ENCODE results near the gene TMEM179. TPM values are rescaled to one million over a fixed set of nuclear protein-coding genes. Genes with fewer than 3 reads are reported as not detected.
A peak's percentile ranks its signal among the peaks of the same experiment; 100 is the strongest.
"Not testable (repeated sequence)": the region's sequence is repeated elsewhere in the genome, so short reads cannot be mapped to it uniquely, and the experiment has no call there.

Gene TMEM179
- polyA plus RNA-seq (2013, experiment 1 of 2) = 0.92 TPM
- polyA plus RNA-seq (2013, experiment 2 of 2) = 0.20 TPM

DNA sequence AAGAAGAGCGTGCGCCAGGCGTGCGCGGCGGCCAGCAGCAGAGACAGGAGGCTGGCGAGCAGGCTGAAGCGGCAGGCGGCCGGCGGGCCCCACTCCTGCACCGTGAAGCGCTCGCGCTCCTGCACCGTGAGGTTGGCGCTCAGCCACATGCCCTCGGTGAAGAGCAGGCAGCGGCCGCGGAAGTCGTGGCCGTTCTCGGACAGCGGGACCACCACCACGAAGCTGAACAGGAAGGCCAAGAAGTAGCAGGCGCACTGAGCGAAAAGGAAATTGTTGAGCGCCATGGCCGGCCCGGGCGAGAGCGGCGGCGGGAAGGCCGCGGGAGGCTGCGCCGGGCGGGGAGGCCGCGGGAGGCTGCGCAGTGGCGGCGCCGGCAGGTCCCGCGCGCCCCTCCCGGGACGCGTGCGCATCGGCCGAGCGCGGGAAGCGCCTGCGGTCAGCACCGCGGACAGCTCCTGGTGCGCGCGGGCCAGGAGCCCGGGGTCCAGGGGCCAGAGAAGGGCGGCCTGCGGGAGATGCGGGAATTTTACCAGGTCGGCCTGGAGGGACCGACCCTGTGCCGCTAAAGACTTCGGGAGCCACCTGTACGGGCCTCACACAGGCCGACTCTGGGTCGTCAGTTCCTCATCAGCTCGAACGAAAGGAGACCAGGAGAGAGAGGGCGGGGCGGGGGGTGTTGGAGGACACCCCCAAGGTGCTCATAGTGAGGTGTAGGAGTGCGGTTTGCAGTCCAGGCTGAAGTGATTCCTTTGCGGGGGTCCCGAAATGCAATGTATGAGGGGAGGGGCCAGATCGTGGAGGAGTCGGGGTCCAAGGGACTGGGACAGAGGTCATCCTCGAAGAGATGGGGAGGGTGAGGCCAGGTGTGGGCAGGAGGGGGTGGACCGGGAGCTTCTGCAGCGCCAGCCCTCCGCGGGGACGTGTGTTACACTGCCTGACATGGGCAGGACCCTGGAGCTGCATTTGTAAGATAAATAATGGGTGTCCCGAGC lies at the start of gene TMEM179:
Gene TMEM179, minus strand, starts transcription at position 315 of the 992 bp plus-strand sequence. Its CDS starts 31 bp downstream, at position 284.
- 7 to 8% methylated on average over 77 to 87 of the region's 91 CpGs for WGBS, 2 experiments (ENCODE audit: insufficient coverage in 2 of 2)
- Histone ChIP-seq H3K4me1 (ENCODE audit: control insufficient read depth, insufficient read depth, low read length, poor library complexity, severe bottlenecking) (peaks cover 3% of the 10 kb centered on the region), H3K4me3 (ENCODE audit: extremely low read depth, insufficient read depth, low read length, poor library complexity, severe bottlenecking) (peak within 1 kb of the TSS; percentile 22), H3K36me3 (ENCODE audit: control insufficient read depth, insufficient read depth, low read length) (no peaks in the 10 kb centered on the region), H3K27ac (ENCODE audit: low read depth, low read length, severe bottlenecking) (no peak within 1 kb of the TSS), H3K9me3 (ENCODE audit: control insufficient read depth, low read length) (no peaks in the 10 kb centered on the region)

DNA sequence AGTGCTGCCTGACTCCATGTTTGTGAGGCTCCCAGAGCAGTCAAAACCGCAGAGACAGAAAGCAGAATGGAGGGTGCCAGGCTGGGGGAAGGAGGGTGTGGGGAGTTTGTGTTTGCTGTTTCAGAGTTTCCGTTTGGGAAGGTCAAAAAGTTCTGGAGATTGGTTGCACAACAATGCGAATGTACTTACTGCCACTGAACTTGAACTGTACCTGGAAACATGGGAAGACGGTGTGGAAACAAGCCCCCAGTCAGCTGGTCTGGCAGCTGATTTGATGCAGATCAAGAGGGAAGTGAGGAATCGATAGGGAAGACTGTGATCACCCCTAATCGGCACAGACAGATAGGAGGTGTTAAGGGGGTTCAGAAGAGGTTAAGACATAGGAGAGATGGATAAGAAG lies 49.5 kb upstream of the TMEM179 start:
- 92 to 96% methylated on average over 6 of the region's 6 CpGs for WGBS, 2 experiments (ENCODE audit: insufficient coverage in 2 of 2)
- Histone ChIP-seq H3K36me3 (ENCODE audit: control insufficient read depth, insufficient read depth, low read length) (no peaks in the 10 kb centered on the region), H3K4me3 (ENCODE audit: extremely low read depth, insufficient read depth, low read length, poor library complexity, severe bottlenecking) (no peak overlapping the region), H3K9me3 (ENCODE audit: control insufficient read depth, low read length) (peaks cover 20% of the 10 kb centered on the region), H3K4me1 (ENCODE audit: control insufficient read depth, insufficient read depth, low read length, poor library complexity, severe bottlenecking) (no peaks in the 10 kb centered on the region), H3K27ac (ENCODE audit: low read depth, low read length, severe bottlenecking) (no peak overlapping the region)

DNA sequence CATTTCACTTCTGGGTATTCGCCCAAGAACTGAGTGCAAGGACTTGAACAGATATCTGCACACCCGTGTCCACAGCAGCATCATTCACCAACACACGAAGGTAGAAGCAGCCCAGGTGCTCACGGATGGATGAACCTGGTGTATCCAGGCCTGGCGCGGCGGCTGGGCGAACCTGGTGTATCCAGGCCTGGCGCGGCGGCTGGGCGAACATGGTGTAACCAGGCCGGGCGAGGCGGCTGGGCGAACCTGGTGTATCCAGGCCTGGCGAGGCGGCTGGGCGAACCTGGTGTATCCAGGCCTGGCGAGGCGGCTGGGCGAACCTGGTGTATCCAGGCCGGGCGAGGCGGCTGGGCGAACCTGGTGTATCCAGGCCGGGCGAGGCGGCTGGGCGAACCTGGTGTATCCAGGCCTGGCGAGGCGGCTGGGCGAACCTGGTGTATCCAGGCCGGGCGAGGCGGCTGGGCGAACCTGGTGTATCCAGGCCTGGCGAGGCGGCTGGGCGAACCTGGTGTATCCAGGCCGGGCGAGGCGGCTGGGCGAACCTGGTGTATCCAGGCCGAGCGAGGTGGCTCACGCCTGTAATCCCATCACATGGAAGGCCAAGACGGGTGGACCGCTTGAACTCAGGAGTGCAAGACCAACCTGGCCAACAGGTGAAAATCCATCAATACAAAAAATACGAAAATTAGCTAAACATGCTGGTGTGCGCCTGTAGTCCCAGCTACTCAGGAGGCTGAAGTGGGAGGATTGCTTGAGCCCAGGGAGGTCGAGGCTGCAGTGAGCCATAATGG lies 48.8 kb upstream of the TMEM179 start:
- H3K27ac ChIP-seq (ENCODE audit: low read depth, low read length, severe bottlenecking); H3K4me3 ChIP-seq (ENCODE audit: extremely low read depth, insufficient read depth, low read length, poor library complexity, severe bottlenecking); H3K36me3 ChIP-seq (ENCODE audit: control insufficient read depth, insufficient read depth, low read length); H3K4me1 ChIP-seq (ENCODE audit: control insufficient read depth, insufficient read depth, low read length, poor library complexity, severe bottlenecking): not testable (repeated sequence)
- peaks cover 20% of the 10 kb centered on the region for H3K9me3 ChIP-seq (ENCODE audit: control insufficient read depth, low read length)
- WGBS, 2 experiments (ENCODE audit: insufficient coverage in 2 of 2) = 95 to 96% methylated on average over 5 to 40 of the region's 52 CpGs

DNA sequence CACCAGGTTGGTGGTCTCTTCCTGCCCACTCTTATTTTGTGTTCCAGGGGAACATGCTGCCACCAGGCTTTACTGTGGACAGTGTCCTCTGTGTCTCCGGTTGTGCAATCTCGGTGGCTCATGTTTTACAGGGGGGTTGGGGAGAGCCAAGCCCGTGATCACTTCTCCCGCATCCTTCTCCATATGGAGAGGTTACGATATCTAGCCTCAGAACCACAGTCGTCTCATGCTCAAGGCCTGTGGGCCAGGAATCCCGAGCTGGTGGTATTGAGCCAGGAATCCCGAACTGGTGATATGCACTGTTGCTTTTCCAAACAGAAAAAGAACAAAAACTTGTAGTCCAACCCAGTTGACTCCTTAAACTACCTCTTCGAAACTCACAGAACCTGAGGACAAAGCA lies 47.8 kb upstream of the TMEM179 start:
- Histone ChIP-seq H3K36me3 (ENCODE audit: control insufficient read depth, insufficient read depth, low read length) (no peaks in the 10 kb centered on the region), H3K27ac (ENCODE audit: low read depth, low read length, severe bottlenecking) (no peak overlapping the region), H3K9me3 (ENCODE audit: control insufficient read depth, low read length) (peaks cover 20% of the 10 kb centered on the region), H3K4me1 (ENCODE audit: control insufficient read depth, insufficient read depth, low read length, poor library complexity, severe bottlenecking) (no peaks in the 10 kb centered on the region), H3K4me3 (ENCODE audit: extremely low read depth, insufficient read depth, low read length, poor library complexity, severe bottlenecking) (no peak overlapping the region)
- 88 to 95% methylated on average over 6 to 8 of the region's 9 CpGs for WGBS, 2 experiments (ENCODE audit: insufficient coverage in 2 of 2)

DNA sequence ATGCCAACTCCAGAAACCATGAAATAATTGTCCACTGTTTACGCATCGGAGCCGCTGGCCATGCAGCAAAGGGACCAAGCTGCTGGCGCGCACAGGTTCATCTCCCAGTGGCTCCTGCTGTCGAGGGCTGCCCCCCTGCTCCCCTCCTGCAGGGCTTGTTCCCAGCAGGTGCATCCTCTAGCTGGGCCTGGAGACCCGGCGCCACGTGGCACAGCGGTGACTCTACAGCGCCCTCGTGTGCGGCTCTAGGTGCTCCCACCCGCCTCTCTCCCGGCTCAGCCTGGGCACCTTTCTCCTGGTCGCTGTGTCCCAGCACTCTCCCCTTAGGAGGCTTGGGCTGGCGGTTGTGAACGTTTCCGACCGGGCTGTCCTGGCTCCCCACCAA lies 47.3 kb upstream of the TMEM179 start:
- Histone ChIP-seq H3K27ac (ENCODE audit: low read depth, low read length, severe bottlenecking) (no peak overlapping the region), H3K36me3 (ENCODE audit: control insufficient read depth, insufficient read depth, low read length) (no peaks in the 10 kb centered on the region), H3K4me3 (ENCODE audit: extremely low read depth, insufficient read depth, low read length, poor library complexity, severe bottlenecking) (no peak overlapping the region), H3K9me3 (ENCODE audit: control insufficient read depth, low read length) (peaks cover 20% of the 10 kb centered on the region), H3K4me1 (ENCODE audit: control insufficient read depth, insufficient read depth, low read length, poor library complexity, severe bottlenecking) (no peaks in the 10 kb centered on the region)
- WGBS, 2 experiments (ENCODE audit: insufficient coverage in 2 of 2) = 90 to 91% methylated on average over 19 to 20 of the region's 20 CpGs

DNA sequence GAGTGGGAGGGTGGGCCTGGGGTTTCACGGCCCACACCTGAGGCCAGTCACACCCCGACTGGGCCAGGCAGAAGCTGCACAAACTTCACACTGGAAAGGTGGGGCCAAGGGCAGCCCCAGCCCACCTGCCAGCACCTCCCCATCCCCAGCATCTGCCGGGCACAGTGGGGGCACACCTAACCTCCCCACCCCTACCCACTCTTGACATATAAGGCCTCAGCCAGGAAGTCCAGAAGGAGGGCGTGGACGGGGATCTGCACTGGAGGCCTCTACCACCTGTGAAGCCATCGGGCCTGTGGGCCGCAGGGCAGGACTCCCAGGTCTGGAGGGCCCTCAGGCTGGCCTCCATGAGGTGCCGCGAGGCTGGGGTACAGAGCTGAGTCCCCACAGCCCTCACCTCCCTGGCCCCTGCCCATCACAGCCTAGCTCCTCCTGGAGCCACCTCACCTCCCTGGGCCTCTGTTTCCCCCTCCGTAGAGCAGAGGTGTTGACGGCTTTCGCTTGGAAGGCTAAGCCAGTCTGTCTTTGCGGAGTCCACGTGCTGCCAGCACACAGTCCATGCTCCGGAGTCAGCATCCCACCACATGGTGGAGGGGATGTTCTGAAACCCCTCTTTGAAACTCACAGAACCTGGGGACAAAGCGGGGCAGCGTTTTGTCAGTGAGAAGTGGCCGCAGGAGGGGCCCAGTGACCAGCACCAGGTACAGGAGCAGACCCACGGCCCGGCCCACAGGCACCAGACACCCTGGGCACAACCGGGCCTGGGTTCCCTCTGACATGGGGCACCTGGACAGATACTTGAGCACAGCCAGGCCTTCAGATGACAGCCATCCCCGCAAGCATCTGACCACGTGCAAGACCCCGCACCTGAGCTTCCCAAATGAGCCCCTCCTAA lies 46.7 kb upstream of the TMEM179 start:
- H3K4me3 ChIP-seq (ENCODE audit: extremely low read depth, insufficient read depth, low read length, poor library complexity, severe bottlenecking) = no peak overlapping the region
- no peaks in the 10 kb centered on the region for H3K36me3 ChIP-seq (ENCODE audit: control insufficient read depth, insufficient read depth, low read length)
- 93 to 94% methylated on average over 19 to 20 of the region's 24 CpGs for WGBS, 2 experiments (ENCODE audit: insufficient coverage in 2 of 2)
- no peak overlapping the region for H3K27ac ChIP-seq (ENCODE audit: low read depth, low read length, severe bottlenecking)
- H3K9me3 ChIP-seq (ENCODE audit: control insufficient read depth, low read length) = peaks cover 20% of the 10 kb centered on the region
- H3K4me1 ChIP-seq (ENCODE audit: control insufficient read depth, insufficient read depth, low read length, poor library complexity, severe bottlenecking) = no peaks in the 10 kb centered on the region

DNA sequence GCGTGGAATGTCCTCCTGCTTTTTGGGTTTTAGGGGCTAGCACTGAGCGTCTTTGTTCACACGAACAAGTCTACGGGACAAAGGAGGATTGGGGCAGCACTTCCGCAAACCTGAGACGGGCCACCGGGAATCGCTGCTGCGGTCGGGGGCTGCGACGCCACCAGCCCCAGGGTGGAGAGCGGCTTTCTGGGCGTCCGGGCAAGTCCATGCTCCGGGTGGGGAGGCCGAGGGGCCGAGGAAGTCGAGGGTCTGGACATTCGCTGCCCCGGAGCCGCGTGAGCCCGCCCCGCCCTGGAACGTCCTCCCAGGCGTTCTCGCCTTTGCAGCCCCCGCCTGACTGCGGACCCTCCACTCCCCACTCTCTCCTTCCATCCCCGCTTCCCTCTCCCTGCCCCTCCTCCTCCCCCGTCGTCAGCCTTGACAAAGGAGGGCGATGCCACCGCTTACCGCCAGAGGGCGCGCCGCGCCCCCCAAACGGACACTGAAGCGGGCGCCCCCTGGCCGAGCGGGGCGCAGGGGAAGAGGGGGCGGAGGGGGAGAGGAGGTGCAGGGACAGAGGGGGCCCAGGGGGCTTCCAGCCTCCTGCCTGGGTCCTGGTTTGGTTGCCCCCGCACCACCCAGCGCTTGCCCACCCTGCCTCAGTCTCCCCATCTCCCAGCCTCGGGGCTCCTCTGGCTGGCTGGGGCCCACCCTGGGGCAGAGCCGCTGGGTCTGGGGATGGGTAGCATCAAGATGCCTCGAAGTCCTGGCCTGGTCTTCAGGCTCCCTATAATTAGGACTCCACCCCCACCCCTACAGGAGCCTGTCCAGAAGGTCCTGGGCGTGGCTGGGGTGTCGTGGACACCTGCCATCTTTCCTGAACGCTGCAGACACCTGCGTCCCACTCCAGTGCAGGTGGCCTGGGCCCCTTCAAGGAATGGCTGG lies 45.7 kb upstream of the TMEM179 start:
- no peaks in the 10 kb centered on the region for H3K36me3 ChIP-seq (ENCODE audit: control insufficient read depth, insufficient read depth, low read length)
- 9 to 12% methylated on average over 16 to 48 of the region's 56 CpGs for WGBS, 2 experiments (ENCODE audit: insufficient coverage in 2 of 2)
- H3K4me1 ChIP-seq (ENCODE audit: control insufficient read depth, insufficient read depth, low read length, poor library complexity, severe bottlenecking) = no peaks in the 10 kb centered on the region
- peak overlapping the region; percentile 47 for H3K4me3 ChIP-seq (ENCODE audit: extremely low read depth, insufficient read depth, low read length, poor library complexity, severe bottlenecking)
- no peak overlapping the region for H3K27ac ChIP-seq (ENCODE audit: low read depth, low read length, severe bottlenecking)
- H3K9me3 ChIP-seq (ENCODE audit: control insufficient read depth, low read length) = peaks cover 26% of the 10 kb centered on the region

DNA sequence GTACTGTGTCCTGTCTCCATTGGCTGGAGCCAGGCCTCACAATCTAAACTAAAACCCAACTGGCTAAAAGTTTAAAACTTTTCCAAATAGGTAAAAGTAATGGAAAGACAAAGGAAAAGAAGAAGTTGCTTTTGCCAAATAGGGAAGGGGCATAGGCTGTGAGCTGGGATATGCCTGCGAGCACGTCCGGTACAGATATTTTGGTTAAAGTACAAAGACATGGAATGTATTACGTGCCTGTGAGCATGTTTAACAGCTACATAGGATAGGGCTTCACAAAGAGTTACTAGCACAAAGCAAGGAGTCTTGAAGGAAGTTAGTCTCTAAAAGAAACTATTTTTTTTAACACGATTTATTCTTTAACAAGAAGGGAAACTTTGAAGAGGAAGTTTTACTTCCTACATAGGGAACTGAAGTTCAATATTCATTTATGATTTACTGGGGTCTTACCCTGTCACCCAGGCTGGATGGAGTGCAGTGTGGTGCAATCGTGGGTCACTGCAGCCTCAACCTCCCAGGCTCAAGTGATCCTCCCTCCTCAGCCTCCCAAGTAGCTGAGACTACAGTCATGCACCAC lies 43.0 kb upstream of the TMEM179 start:
- no peaks in the 10 kb centered on the region for H3K36me3 ChIP-seq (ENCODE audit: control insufficient read depth, insufficient read depth, low read length)
- peaks cover 16% of the 10 kb centered on the region for H3K9me3 ChIP-seq (ENCODE audit: control insufficient read depth, low read length)
- WGBS, 2 experiments (ENCODE audit: insufficient coverage in 2 of 2) = 86 to 88% methylated on average over 5 of the region's 6 CpGs
- H3K4me3 ChIP-seq (ENCODE audit: extremely low read depth, insufficient read depth, low read length, poor library complexity, severe bottlenecking) = no peak overlapping the region
- no peak overlapping the region for H3K27ac ChIP-seq (ENCODE audit: low read depth, low read length, severe bottlenecking)
- H3K4me1 ChIP-seq (ENCODE audit: control insufficient read depth, insufficient read depth, low read length, poor library complexity, severe bottlenecking) = no peaks in the 10 kb centered on the region

DNA sequence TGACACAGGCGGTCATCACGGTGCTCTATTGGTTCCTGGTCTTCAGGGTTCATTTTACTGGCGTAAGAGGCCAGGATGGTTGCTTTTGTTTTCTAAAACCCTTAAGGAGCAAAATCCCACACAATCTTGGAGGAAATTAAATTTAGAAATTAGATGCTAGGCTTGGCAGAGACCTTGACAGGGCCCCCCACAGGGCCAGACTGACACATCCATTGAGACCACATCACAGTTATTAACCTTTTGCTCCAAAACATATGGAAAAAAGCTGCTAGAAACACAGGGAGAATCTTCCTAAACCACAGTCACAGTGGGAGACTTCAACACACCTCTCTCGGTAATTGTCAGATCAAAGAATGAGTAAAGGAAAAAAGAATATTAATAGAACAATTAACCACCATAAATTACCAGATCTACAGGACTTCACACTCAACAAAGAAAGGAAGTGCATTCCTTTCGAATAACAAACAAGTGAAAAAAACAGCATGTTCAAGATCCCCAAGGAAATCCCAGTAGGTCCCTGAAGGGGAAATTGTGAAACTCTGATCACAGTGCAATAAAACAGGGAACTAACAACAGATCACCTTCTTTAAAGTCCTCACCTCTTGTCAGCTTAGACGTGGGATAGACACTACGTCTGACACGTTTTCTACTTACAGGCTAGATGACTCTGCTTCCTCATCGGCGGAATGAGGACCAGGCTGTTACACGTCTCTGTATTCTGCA lies 40.2 kb upstream of the TMEM179 start:
- no peak overlapping the region for H3K4me3 ChIP-seq (ENCODE audit: extremely low read depth, insufficient read depth, low read length, poor library complexity, severe bottlenecking)
- WGBS, 2 experiments (ENCODE audit: insufficient coverage in 2 of 2) = 70 to 77% methylated on average over 8 to 9 of the region's 11 CpGs
- no peaks in the 10 kb centered on the region for H3K36me3 ChIP-seq (ENCODE audit: control insufficient read depth, insufficient read depth, low read length)
- H3K4me1 ChIP-seq (ENCODE audit: control insufficient read depth, insufficient read depth, low read length, poor library complexity, severe bottlenecking) = no peaks in the 10 kb centered on the region
- H3K27ac ChIP-seq (ENCODE audit: low read depth, low read length, severe bottlenecking) = no peak overlapping the region
- H3K9me3 ChIP-seq (ENCODE audit: control insufficient read depth, low read length) = peaks cover 13% of the 10 kb centered on the region

All from mesodermal cell (in vitro differentiated cells).